ENCODE data around the gene CASD1.

The CASD1 gene

GRCh38 chr7:94600267-94600666 lies 90.7 kb downstream of the CASD1 start:
- H3K9me3 ChIP-seq (ENCODE audit: control insufficient read depth, insufficient read depth, low read length) = no peaks in the 10 kb centered on the region
- H3K4me3 ChIP-seq (ENCODE audit: low read length) = no peak overlapping the region
- no peaks in the 10 kb centered on the region for H4K20me1 ChIP-seq (ENCODE audit: control insufficient read depth, insufficient read depth, low read depth, low read length)
- no peaks in the 10 kb centered on the region for H3K79me2 ChIP-seq (ENCODE audit: control insufficient read depth, low read length)
- H3K36me3 ChIP-seq (ENCODE audit: control insufficient read depth, low read length) = peaks cover 53% of the 10 kb centered on the region
- H3K4me2 ChIP-seq (ENCODE audit: low read length) = no peak overlapping the region
- no peak overlapping the region for H3K27ac ChIP-seq (ENCODE audit: low read depth, low read length)
- no peaks in the 10 kb centered on the region for H3F3A ChIP-seq (ENCODE audit: control insufficient read depth, insufficient read depth)
- H3K4me1 ChIP-seq (ENCODE audit: control insufficient read depth, low read length) = no peaks in the 10 kb centered on the region
- no peaks in the 10 kb centered on the region for H3K27me3 ChIP-seq (ENCODE audit: control insufficient read depth, low read length)
- TF ChIP-seq CTCF (IDR thresholded peaks at IDR 0.05; ENCODE audit: low read depth, low read length, poor library complexity, severe bottlenecking) = no peak
- TF ChIP-seq EZH2phosphoT487 (IDR thresholded peaks at IDR 0.05; ENCODE audit: borderline replicate concordance, low read length) = no peak
- no peaks in the 10 kb centered on the region for H3K9me2 ChIP-seq (replicated peaks; ENCODE audit: control insufficient read depth, low read length)

- Histone ChIP-seq H3K79me2 (ENCODE audit: control insufficient read depth, low read length) (0 out of 2 replicates have a peak, but pooled peaks cover 2% of the 10 kb centered on the region), H3K4me2 (ENCODE audit: low read length) (no peak overlapping the region), H3K27ac (ENCODE audit: low read depth, low read length) (no peak overlapping the region), H3K27me3 (ENCODE audit: control insufficient read depth, low read length) (no peaks in the 10 kb centered on the region), H4K20me1 (ENCODE audit: control insufficient read depth, insufficient read depth, low read depth, low read length) (no peaks in the 10 kb centered on the region), H3K36me3 (ENCODE audit: control insufficient read depth, low read length) (peaks cover 46% of the 10 kb centered on the region), H3F3A (ENCODE audit: control insufficient read depth, insufficient read depth) (no peaks in the 10 kb centered on the region), H3K9me3 (ENCODE audit: control insufficient read depth, insufficient read depth, low read length) (no peaks in the 10 kb centered on the region), H3K9me2 (replicated peaks; ENCODE audit: control insufficient read depth, low read length) (no peaks in the 10 kb centered on the region), H3K4me3 (ENCODE audit: low read length) (no peak overlapping the region), H3K4me1 (ENCODE audit: control insufficient read depth, low read length) (peaks cover 3% of the 10 kb centered on the region)
- TF ChIP-seq CTCF (IDR thresholded peaks at IDR 0.05; ENCODE audit: low read depth, low read length, poor library complexity, severe bottlenecking) (no peak), EZH2phosphoT487 (IDR thresholded peaks at IDR 0.05; ENCODE audit: borderline replicate concordance, low read length) (no peak)
Measured at GRCh38 chr7:94602181-94602580, 92.6 kb downstream of the CASD1 start.

- peaks cover 8% of the 10 kb centered on the region for H3K4me1 ChIP-seq (ENCODE audit: control insufficient read depth, low read length)
Measured at GRCh38 chr7:94605031-94605430, 95.4 kb downstream of the CASD1 start.

More at GRCh38 chr7:94605031-94605430, 95.4 kb downstream of the CASD1 start:
- no peak for TF ChIP-seq EZH2phosphoT487 (IDR thresholded peaks at IDR 0.05; ENCODE audit: borderline replicate concordance, low read length)
- TF ChIP-seq CTCF (IDR thresholded peaks at IDR 0.05; ENCODE audit: low read depth, low read length, poor library complexity, severe bottlenecking) = no peak
- 0 out of 2 replicates have a peak, but pooled peaks cover 2% of the 10 kb centered on the region for H3K79me2 ChIP-seq (ENCODE audit: control insufficient read depth, low read length)
- H3K9me2 ChIP-seq (replicated peaks; ENCODE audit: control insufficient read depth, low read length) = no peaks in the 10 kb centered on the region
- H3K27me3 ChIP-seq (ENCODE audit: control insufficient read depth, low read length) = no peaks in the 10 kb centered on the region
- peaks cover 32% of the 10 kb centered on the region for H3K36me3 ChIP-seq (ENCODE audit: control insufficient read depth, low read length)
- no peak overlapping the region for H3K4me2 ChIP-seq (ENCODE audit: low read length)
- no peaks in the 10 kb centered on the region for H3K9me3 ChIP-seq (ENCODE audit: control insufficient read depth, insufficient read depth, low read length)
- no peak overlapping the region for H3K27ac ChIP-seq (ENCODE audit: low read depth, low read length)
- no peaks in the 10 kb centered on the region for H4K20me1 ChIP-seq (ENCODE audit: control insufficient read depth, insufficient read depth, low read depth, low read length)
- H3K4me3 ChIP-seq (ENCODE audit: low read length) = no peak overlapping the region
- no peaks in the 10 kb centered on the region for H3F3A ChIP-seq (ENCODE audit: control insufficient read depth, insufficient read depth)
